SU-DHL-6 (cell line): Measurements from ENCODE around the gene GTF2IRD1.
A peak's percentile ranks its signal among the peaks of the same experiment; 100 is the strongest.
"Not testable (repeated sequence)": the region's sequence is repeated elsewhere in the genome, so short reads cannot be mapped to it uniquely, and the experiment has no call there.

ENCODE experiments used
- H2AFZ ChIP-seq: fragments of 200-600 bp; sonication (generic); 2 replicates; pipeline ENCODE4 v1.6.1; 2014; ENCODE audit warnings: low read depth, mild to moderate bottlenecking, moderate library complexity, mixed read lengths, antibody characterized with exemption, low read length; ENCODE audit not compliant: severe bottlenecking
- H3F3A ChIP-seq: fragments of 200-600 bp; shearing (Covaris generic); 2 replicates; pipeline ENCODE4 v1.6.0; 2016; ENCODE audit warnings: antibody characterized with exemption, mild to moderate bottlenecking; ENCODE audit not compliant: insufficient read depth
- H3K27ac ChIP-seq: fragments of 200-600 bp; sonication (generic); 2 replicates; pipeline ENCODE4 v1.5.1; 2016; ENCODE audit warnings: low read depth, mild to moderate bottlenecking, low read length, moderate library complexity, mixed read lengths
- H3K27me3 ChIP-seq: fragments of 200-600 bp; sonication (generic), shearing (Covaris generic); 2 replicates; pipeline ENCODE4 v1.6.0; 2014; ENCODE audit warnings: mild to moderate bottlenecking, low read length
- H3K36me3 ChIP-seq: fragments of 200-600 bp; sonication (generic); 2 replicates; pipeline ENCODE4 v1.6.1; 2014; ENCODE audit warnings: mild to moderate bottlenecking, low read length, mixed read lengths
- H3K4me2 ChIP-seq: fragments of 300-600, 200-600 bp; shearing (Covaris generic), sonication (generic); 2 replicates; pipeline ENCODE4 v1.6.0; 2014; ENCODE audit warnings: low read length, low read depth, mild to moderate bottlenecking; ENCODE audit not compliant: poor library complexity, severe bottlenecking
- H3K4me3 ChIP-seq: fragments of 200-600 bp; sonication (generic); 2 replicates; pipeline ENCODE4 v1.5.1; 2014; ENCODE audit warnings: antibody characterized with exemption, low read length, mild to moderate bottlenecking, mixed read lengths; ENCODE audit not compliant: insufficient read depth, poor library complexity, severe bottlenecking
- H3K79me2 ChIP-seq: fragments of 200-600 bp; sonication (generic); 2 replicates; pipeline ENCODE4 v1.6.1; 2014; ENCODE audit warnings: mild to moderate bottlenecking, low read length, moderate library complexity; ENCODE audit not compliant: insufficient read depth
- H3K9ac ChIP-seq: fragments of 200-600 bp; sonication (generic); 2 replicates; pipeline ENCODE4 v1.7.0; 2014; ENCODE audit warnings: mild to moderate bottlenecking, low read length
- H3K9me2 ChIP-seq: fragments of 200-600 bp; sonication (generic); replicated peaks from 2 replicates; pipeline ENCODE4 v1.6.1; 2014; ENCODE audit warnings: low read length; ENCODE audit not compliant: insufficient read depth
- H3K9me3 ChIP-seq: fragments of 200-600 bp; sonication (generic); 2 replicates; pipeline ENCODE4 v1.6.1; 2014; ENCODE audit warnings: low read length, mixed read lengths; ENCODE audit not compliant: insufficient read depth
- H4K20me1 ChIP-seq: fragments of 200-600 bp; sonication (generic); 2 replicates; pipeline ENCODE4 v1.6.1; 2014; ENCODE audit warnings: low read depth, mild to moderate bottlenecking, antibody characterized with exemption, low read length, moderate library complexity, mixed read lengths
- EZH2phosphoT487 ChIP-seq: fragments of 200-600 bp; sonication (generic), shearing (Covaris generic); conservative IDR thresholded peaks from 2 replicates; pipeline ENCODE4 v1.6.1; 2018; ENCODE audit warnings: mild to moderate bottlenecking, antibody characterized with exemption, low read length, moderate library complexity, mixed read lengths
- TF ChIP-seq, protein P1 (sequence below): fragments of 200-600 bp; sonication (generic); IDR thresholded peaks from one replicate; pipeline ENCODE4 v1.5.1; 2017; ENCODE audit warnings: antibody characterized with exemption, mild to moderate bottlenecking, low read length, moderate library complexity; ENCODE audit not compliant: insufficient read depth, poor library complexity, severe bottlenecking

Gene GTF2IRD1

GRCh38 chr7:74412603-74413002 lies 41.1 kb upstream of the GTF2IRD1 start:
- H3K4me2 ChIP-seq = no peak overlapping the region
- no peaks in the 10 kb centered on the region for H3F3A ChIP-seq
- H3K79me2 ChIP-seq = no peaks in the 10 kb centered on the region
- no peak overlapping the region for H2AFZ ChIP-seq
- H3K4me3 ChIP-seq = no peak overlapping the region
- no peaks in the 10 kb centered on the region for H3K9me2 ChIP-seq
- no peaks in the 10 kb centered on the region for H3K36me3 ChIP-seq
- no peak overlapping the region for H3K9ac ChIP-seq
- H3K27ac ChIP-seq = no peak overlapping the region
- H4K20me1 ChIP-seq = no peaks in the 10 kb centered on the region
- no peak for TF ChIP-seq EZH2phosphoT487
- H3K27me3 ChIP-seq = no peaks in the 10 kb centered on the region
- H3K9me3 ChIP-seq = no peaks in the 10 kb centered on the region

DNA sequence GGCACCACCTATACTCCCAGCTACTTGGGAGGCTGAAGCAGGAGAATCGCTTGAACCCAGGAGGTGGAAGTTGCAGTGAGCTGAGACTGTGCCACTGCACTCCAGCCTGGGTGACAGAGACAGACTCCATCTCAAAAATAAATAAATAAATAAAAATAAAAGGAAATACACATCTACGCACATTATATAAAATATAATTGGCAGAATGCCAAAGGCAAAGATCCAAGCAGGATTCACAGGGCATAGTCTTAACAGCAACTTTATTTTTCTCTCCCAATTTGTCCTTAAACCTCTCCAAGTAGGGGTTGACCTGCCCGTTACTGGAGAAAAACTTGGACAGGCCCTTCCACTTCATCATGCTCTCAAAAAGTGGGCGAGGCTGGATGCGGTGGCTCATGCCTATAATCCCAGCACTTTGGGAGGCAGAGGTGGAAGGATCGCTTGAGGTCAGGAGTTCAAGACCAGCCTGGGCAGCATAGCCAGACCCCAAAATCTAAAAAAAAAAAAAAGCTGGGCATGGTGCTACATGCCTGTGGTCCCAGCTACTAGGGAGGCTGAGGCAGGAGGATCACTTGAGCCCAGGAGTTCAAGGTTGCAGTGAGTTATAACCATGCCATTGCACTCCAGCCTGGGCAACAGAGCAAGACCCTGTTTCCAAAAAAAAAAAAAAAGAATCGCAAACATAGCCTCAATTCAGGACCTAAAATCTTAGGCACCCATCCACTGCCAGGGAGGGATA lies 38.9 kb upstream of the GTF2IRD1 start:
- H3K27me3 ChIP-seq, H3K36me3 ChIP-seq, H3K9me2 ChIP-seq, H4K20me1 ChIP-seq, H3K9me3 ChIP-seq, H3K27ac ChIP-seq, H3K79me2 ChIP-seq, H2AFZ ChIP-seq, H3K4me2 ChIP-seq, H3F3A ChIP-seq, H3K4me3 ChIP-seq, H3K9ac ChIP-seq: not testable (repeated sequence)

GRCh38 chr7:74417419-74417971 lies 36.2 kb upstream of the GTF2IRD1 start:
- no peak overlapping the region for H3K27ac ChIP-seq

GRCh38 chr7:74418076-74418475 lies 35.6 kb upstream of the GTF2IRD1 start:
- no peaks in the 10 kb centered on the region for H3K9me2 ChIP-seq
- no peaks in the 10 kb centered on the region for H3F3A ChIP-seq
- no peaks in the 10 kb centered on the region for H3K79me2 ChIP-seq
- H2AFZ ChIP-seq = no peak overlapping the region
- no peak for TF ChIP-seq EZH2phosphoT487
- TF ChIP-seq, protein P1, sequence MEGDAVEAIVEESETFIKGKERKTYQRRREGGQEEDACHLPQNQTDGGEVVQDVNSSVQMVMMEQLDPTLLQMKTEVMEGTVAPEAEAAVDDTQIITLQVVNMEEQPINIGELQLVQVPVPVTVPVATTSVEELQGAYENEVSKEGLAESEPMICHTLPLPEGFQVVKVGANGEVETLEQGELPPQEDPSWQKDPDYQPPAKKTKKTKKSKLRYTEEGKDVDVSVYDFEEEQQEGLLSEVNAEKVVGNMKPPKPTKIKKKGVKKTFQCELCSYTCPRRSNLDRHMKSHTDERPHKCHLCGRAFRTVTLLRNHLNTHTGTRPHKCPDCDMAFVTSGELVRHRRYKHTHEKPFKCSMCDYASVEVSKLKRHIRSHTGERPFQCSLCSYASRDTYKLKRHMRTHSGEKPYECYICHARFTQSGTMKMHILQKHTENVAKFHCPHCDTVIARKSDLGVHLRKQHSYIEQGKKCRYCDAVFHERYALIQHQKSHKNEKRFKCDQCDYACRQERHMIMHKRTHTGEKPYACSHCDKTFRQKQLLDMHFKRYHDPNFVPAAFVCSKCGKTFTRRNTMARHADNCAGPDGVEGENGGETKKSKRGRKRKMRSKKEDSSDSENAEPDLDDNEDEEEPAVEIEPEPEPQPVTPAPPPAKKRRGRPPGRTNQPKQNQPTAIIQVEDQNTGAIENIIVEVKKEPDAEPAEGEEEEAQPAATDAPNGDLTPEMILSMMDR = no peak
- H3K27ac ChIP-seq = no peak overlapping the region
- no peaks in the 10 kb centered on the region for H3K9me3 ChIP-seq
- no peaks in the 10 kb centered on the region for H3K27me3 ChIP-seq
- H3K36me3 ChIP-seq = no peaks in the 10 kb centered on the region
- no peak overlapping the region for H3K9ac ChIP-seq
- H3K4me2 ChIP-seq = no peak overlapping the region
- no peaks in the 10 kb centered on the region for H4K20me1 ChIP-seq
- no peak overlapping the region for H3K4me3 ChIP-seq

More at GRCh38 chr7:74417419-74417971, 36.2 kb upstream of the GTF2IRD1 start:
- no peak overlapping the region for H3K4me3 ChIP-seq
- H3K4me2 ChIP-seq = no peak overlapping the region
- no peaks in the 10 kb centered on the region for H3K27me3 ChIP-seq
- no peaks in the 10 kb centered on the region for H3F3A ChIP-seq
- H3K36me3 ChIP-seq = no peaks in the 10 kb centered on the region
- H3K9ac ChIP-seq = no peak overlapping the region
- no peaks in the 10 kb centered on the region for H4K20me1 ChIP-seq
- no peak overlapping the region for H2AFZ ChIP-seq
- TF ChIP-seq EZH2phosphoT487 = no peak
- TF ChIP-seq, protein P1 = peak; percentile 85
- no peaks in the 10 kb centered on the region for H3K9me3 ChIP-seq
- no peaks in the 10 kb centered on the region for H3K79me2 ChIP-seq
- H3K9me2 ChIP-seq = no peaks in the 10 kb centered on the region
